ENCODE data around the gene PLXNB2. TPM values are rescaled to one million over a fixed set of nuclear protein-coding genes. Genes with fewer than 3 reads are reported as not detected.

The PLXNB2 gene
- polyA plus RNA-seq, 1 of the 3 experiments (the other 2 are of a cell fraction): 108 TPM

DNA sequence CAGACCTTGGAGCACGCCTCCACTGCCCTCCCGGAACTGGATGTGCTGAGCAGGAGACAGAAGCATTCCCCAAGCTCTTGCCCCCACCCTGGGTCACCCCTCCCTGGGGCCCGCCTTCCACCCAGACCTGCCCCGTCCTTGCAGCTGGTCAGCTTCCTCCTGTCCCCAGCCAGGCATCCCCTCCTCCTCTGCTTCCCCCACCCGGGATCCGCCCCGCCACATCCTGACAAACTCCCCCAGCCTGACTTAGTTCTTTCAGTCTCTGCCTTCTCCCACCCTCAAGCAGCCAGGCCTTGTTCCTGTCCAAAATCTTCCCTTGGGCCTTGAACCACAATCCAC, 1.1 kb upstream of the PLXNB2 start:
- H3K9me2 ChIP-seq: no peaks in the 10 kb centered on the region
- 60% methylated on average over 3 of the region's 7 CpGs for WGBS (ENCODE audit: low lambda C conversion rate)
- no peak overlapping the region for H3K9ac ChIP-seq
- peaks cover 3 to 7% of the 10 kb centered on the region in 2 experiments for H3K36me3 ChIP-seq (replicated peaks in 1 of 2; ENCODE audit: control insufficient read depth in 1 of 2, insufficient read depth in 2 of 2, low read length in 1 of 2)
- H3K27ac ChIP-seq (ENCODE audit: low read depth in 2 of 2, low read length in 1 of 2): peak overlapping the region; percentile 72 to 85
- DNase-seq: no peak
- no peaks in the 10 kb centered on the region for H3K27me3 ChIP-seq (ENCODE audit: insufficient read depth)
- peaks cover 24 to 37% of the 10 kb centered on the region in 2 experiments; a peak in 3 of 4 replicates for H3K4me1 ChIP-seq (ENCODE audit: control insufficient read depth in 1 of 2, insufficient read depth in 2 of 2, low read depth in 1 of 2, low read length in 1 of 2)
- no peak overlapping the region for H2AFZ ChIP-seq (ENCODE audit: low read depth)
- no peaks in the 10 kb centered on the region for H3K9me3 ChIP-seq
- H4K20me1 ChIP-seq (ENCODE audit: insufficient read depth): peaks cover 7% of the 10 kb centered on the region
- H3F3A ChIP-seq (replicated peaks; ENCODE audit: insufficient read depth): peaks cover 21% of the 10 kb centered on the region
- ChIA-PET CTCF (interaction anchor here (0.9 kb wide), 1 partner anchor 57 kb away, joined by 3 read pairs; no protein-coding TSS in a partner anchor), POLR2A (no interaction called here)
- H3K4me3 ChIP-seq (ENCODE audit: low read depth in 2 of 2, low read length in 1 of 2): no peak overlapping the region
- peaks cover 33% of the 10 kb centered on the region for H3K79me2 ChIP-seq (ENCODE audit: insufficient read depth)
- peak overlapping the region; percentile 62; the same call in 1 of the 2 replicates for H3K4me2 ChIP-seq
- TF ChIP-seq TAF1 (IDR thresholded peaks at IDR 0.05; ENCODE audit: borderline replicate concordance, low read depth, low read length): no peak
- no peak for TF ChIP-seq FOXM1 (IDR thresholded peaks at IDR 0.05; ENCODE audit: low read depth)
- no peak for TF ChIP-seq YY1 (IDR thresholded peaks at IDR 0.05; ENCODE audit: low read depth)
- no peak for TF ChIP-seq JUND (IDR thresholded peaks at IDR 0.05)
- TF ChIP-seq, protein P1, sequence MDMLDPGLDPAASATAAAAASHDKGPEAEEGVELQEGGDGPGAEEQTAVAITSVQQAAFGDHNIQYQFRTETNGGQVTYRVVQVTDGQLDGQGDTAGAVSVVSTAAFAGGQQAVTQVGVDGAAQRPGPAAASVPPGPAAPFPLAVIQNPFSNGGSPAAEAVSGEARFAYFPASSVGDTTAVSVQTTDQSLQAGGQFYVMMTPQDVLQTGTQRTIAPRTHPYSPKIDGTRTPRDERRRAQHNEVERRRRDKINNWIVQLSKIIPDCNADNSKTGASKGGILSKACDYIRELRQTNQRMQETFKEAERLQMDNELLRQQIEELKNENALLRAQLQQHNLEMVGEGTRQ (IDR thresholded peaks at IDR 0.05; ENCODE audit: borderline replicate concordance, low read depth, low read length): no peak
- no peak for TF ChIP-seq MEF2A (IDR thresholded peaks at IDR 0.05; ENCODE audit: borderline replicate concordance, low read depth)
- TF ChIP-seq MXI1 (IDR thresholded peaks at IDR 0.05; ENCODE audit: low read depth, low read length): no peak
- TF ChIP-seq ELF1 (IDR thresholded peaks at IDR 0.05): no peak
- no peak for TF ChIP-seq RAD21 (IDR thresholded peaks at IDR 0.05; ENCODE audit: low read length)
- no peak for TF ChIP-seq TCF12 (IDR thresholded peaks at IDR 0.05)

DNA sequence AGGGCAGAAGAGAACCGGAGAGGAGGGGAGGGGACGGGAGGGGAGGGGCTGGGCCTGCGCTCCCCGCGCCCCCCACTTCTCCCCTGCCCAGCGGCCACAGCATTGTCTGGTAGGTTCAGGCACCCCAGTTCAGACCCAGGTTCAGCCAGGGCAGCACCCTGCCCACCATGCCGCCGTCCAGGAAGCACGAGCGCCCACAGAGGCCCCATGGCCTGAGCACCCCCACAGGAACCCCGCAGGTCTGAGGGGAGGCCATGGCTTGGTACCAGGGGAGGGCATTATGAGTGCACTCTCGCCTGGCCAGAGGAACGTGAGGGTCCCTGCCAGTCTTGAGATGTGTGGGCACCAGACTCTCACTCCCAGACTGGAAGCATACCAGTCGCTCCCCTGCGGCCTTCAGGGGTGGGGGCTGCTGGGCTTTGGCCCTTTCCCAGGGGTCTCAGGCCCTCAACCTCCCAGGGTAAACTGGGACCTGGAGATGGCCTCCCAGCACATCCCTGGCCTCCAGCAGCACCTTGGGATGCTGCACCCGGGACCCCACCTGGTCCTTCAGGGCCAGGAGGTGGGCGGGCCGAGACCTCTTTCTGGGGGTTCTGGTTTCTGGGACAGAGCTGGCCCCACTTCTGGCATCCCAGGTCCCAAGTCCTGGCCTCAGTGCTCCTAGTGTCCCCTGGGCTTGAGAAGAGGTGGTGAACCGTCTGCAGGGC, 597 bp upstream of the PLXNB2 start:
- Histone ChIP-seq H3K9me3 (no peaks in the 10 kb centered on the region), H2AFZ (ENCODE audit: low read depth) (no peak overlapping the region), H3K9me2 (no peaks in the 10 kb centered on the region), H3F3A (replicated peaks; ENCODE audit: insufficient read depth) (peaks cover 21% of the 10 kb centered on the region), H3K36me3 (replicated peaks in 1 of 2; ENCODE audit: control insufficient read depth in 1 of 2, insufficient read depth in 2 of 2, low read length in 1 of 2) (peaks cover 3 to 7% of the 10 kb centered on the region in 2 experiments), H3K27me3 (ENCODE audit: insufficient read depth) (no peaks in the 10 kb centered on the region), H3K9ac (no peak overlapping the region), H3K27ac (ENCODE audit: low read depth in 2 of 2, low read length in 1 of 2) (peak overlapping the region; percentile 72 to 85), H3K79me2 (ENCODE audit: insufficient read depth) (peaks cover 39% of the 10 kb centered on the region), H3K4me2 (peak overlapping the region; percentile 62; the same call in 1 of the 2 replicates), H3K4me3 (ENCODE audit: low read depth in 2 of 2, low read length in 1 of 2) (no peak overlapping the region), H3K4me1 (ENCODE audit: control insufficient read depth in 1 of 2, insufficient read depth in 2 of 2, low read depth in 1 of 2, low read length in 1 of 2) (peaks cover 29 to 43% of the 10 kb centered on the region in 2 experiments; a peak in 3 of 4 replicates), H4K20me1 (ENCODE audit: insufficient read depth) (peaks cover 13% of the 10 kb centered on the region)
- no peak for DNase-seq
- ChIA-PET POLR2A (interaction anchor here (0.6 to 1.1 kb wide), 2 partner anchors 13 to 19 kb away, joined by 5 to 7 read pairs; partner anchors contain the start of gene DENND6B), CTCF (interaction anchor here (0.6 to 1.5 kb wide), 4 partner anchors 18 to 65 kb away, joined by 3 to 5 read pairs (median 3); partner anchors contain the start of gene DENND6B)
- WGBS (ENCODE audit: low lambda C conversion rate): 59% methylated on average over 7 of the region's 19 CpGs
- TF ChIP-seq EZH2phosphoT487 (IDR thresholded peaks at IDR 0.05; ENCODE audit: borderline replicate concordance, low read depth) (no peak), ELF1 (IDR thresholded peaks at IDR 0.05) (no peak), POLR2AphosphoS5 (IDR thresholded peaks at IDR 0.05; ENCODE audit: low read depth, low read length) (no peak)
- TF ChIP-seq, protein P2, sequence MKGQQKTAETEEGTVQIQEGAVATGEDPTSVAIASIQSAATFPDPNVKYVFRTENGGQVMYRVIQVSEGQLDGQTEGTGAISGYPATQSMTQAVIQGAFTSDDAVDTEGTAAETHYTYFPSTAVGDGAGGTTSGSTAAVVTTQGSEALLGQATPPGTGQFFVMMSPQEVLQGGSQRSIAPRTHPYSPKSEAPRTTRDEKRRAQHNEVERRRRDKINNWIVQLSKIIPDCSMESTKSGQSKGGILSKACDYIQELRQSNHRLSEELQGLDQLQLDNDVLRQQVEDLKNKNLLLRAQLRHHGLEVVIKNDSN (IDR thresholded peaks at IDR 0.05; ENCODE audit: borderline replicate concordance, low read depth): no peak

Measured in SK-N-SH (cell line).